Esophagus squamous epithelium (tissue), 5 donors: Measurements from ENCODE around the gene KCNK17. TPM values are rescaled to one million over a fixed set of nuclear protein-coding genes. Genes with fewer than 3 reads are reported as not detected.

Experiments used
- DNase-seq: peaks from one replicate; lab custom pipeline; 2025; lab: John Stamatoyannopoulos, UW
- H3K27ac ChIP-seq, 4 donors: fragments of 200-600 bp; sonication (generic); one replicate each; pipeline ENCODE4 v1.5.1; 2016 to 2019; ENCODE audit warnings: mild to moderate bottlenecking in 1 of 4
- H3K27me3 ChIP-seq, 4 donors: fragments of 200-600 bp; sonication (generic); 1 replicate in 3 of 4; 2 replicates in 1 of 4; pipeline versions ENCODE4 v1.5.1 to v1.6.0; 2017 to 2021; ENCODE audit warnings: antibody characterized with exemption in 1 of 4
- H3K36me3 ChIP-seq, 3 donors: fragments of 200-600 bp; sonication (generic); one replicate each; pipeline ENCODE4 v1.5.1; 2016 to 2019
- H3K4me1 ChIP-seq, 3 donors: fragments of 200-600 bp; sonication (generic); one replicate each; pipeline ENCODE4 v1.5.1; 2017 to 2019
- H3K4me3 ChIP-seq, 4 donors: fragments of 200-600 bp; sonication (generic); 1 replicate in 3 of 4; 2 replicates in 1 of 4; pipeline ENCODE4 v1.5.1; 2016 to 2019; ENCODE audit warnings: mild to moderate bottlenecking in 2 of 4, moderate library complexity in 1 of 4
- H3K9me3 ChIP-seq, 3 donors: fragments of 200-600 bp; sonication (generic); one replicate each; pipeline ENCODE4 v1.5.1; 2016 to 2019
- POLR2A ChIP-seq, 4 donors: fragments of 450-650 bp; IDR thresholded peaks; one replicate each; pipeline ENCODE4 v1.6.1; 2017; ENCODE audit warnings: antibody characterized with exemption in 4 of 4, mild to moderate bottlenecking in 4 of 4, moderate library complexity in 3 of 4
- WGBS, 2 donors: methylation state at CpG; one replicate each; pipeline ENCODE4 v1.1.5; 2018; 5-methylcytosine and 5-hydroxymethylcytosine counted together
- intact Hi-C: fragments of 100-400 bp; cut with DNase I; formaldehyde crosslinking; loops from one replicate; pipeline ENCODE4 v1.15.0; 2022
- total RNA-seq, 4 donors: library from RNA; depleted of rRNA; stranded (reverse); fragments of >200 nt; gene quantifications; one replicate each; pipeline ENCODE4 v1.1.0, GENCODE V29; 2016
- TF ChIP-seq, protein P1 (sequence below), 6 experiments: fragments of 450-650 bp in 4 of 6; fragments of 200-600 bp in 2 of 6; sonication (generic) in 2 of 6; IDR thresholded peaks; one replicate each; pipeline ENCODE4 v1.5.1; 2016 to 2019; ENCODE audit warnings: antibody characterized with exemption in 6 of 6, mild to moderate bottlenecking in 4 of 6, moderate library complexity in 4 of 6
- donor health status: DM: yes; HTN: yes; CAD: no.

KCNK17 gene
- total RNA-seq, 4 donors from 2014 or later, result 0.31 to 1.2 (median 1.1) TPM; not detected in 1

DNA sequence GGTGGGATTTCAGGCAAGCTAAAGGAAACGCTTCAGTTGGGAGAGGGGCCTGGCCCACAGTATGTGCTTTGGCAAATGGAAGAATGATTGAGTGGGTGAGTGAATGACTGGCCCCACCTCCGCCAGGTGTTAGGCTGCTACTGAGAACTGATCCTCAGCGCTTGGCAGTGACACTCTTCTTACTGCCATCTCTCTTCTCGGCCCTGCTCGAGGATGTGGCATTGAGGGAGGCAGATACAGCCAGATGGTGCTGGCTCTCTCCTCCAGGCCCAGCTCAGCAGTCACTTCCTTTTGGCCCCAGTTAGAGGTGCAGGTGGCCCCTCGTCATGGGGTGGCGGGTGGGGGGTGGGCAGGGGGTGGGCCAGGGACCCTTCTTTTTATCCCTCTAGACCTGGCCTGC is 46.0 kb downstream of the KCNK17 start:
- WGBS, 2 donors, result 86% methylated on average over 6 of the region's 7 CpGs; no CpG with 5 or more reads in 1 of the 2 donors
- TF ChIP-seq POLR2A (IDR thresholded peaks at IDR 0.05), result no peak
- TF ChIP-seq, protein P1, sequence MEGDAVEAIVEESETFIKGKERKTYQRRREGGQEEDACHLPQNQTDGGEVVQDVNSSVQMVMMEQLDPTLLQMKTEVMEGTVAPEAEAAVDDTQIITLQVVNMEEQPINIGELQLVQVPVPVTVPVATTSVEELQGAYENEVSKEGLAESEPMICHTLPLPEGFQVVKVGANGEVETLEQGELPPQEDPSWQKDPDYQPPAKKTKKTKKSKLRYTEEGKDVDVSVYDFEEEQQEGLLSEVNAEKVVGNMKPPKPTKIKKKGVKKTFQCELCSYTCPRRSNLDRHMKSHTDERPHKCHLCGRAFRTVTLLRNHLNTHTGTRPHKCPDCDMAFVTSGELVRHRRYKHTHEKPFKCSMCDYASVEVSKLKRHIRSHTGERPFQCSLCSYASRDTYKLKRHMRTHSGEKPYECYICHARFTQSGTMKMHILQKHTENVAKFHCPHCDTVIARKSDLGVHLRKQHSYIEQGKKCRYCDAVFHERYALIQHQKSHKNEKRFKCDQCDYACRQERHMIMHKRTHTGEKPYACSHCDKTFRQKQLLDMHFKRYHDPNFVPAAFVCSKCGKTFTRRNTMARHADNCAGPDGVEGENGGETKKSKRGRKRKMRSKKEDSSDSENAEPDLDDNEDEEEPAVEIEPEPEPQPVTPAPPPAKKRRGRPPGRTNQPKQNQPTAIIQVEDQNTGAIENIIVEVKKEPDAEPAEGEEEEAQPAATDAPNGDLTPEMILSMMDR (IDR thresholded peaks at IDR 0.05), result no peak
- H3K36me3 ChIP-seq, result no peaks in the 10 kb centered on the region
- H3K4me1 ChIP-seq, result peaks cover 0 to 7% (median 0%) of the 10 kb centered on the region in 3 donors
- intact Hi-C loops, result no loop called here
- no peak overlapping the region for H3K4me3 ChIP-seq
- H3K9me3 ChIP-seq, result no peaks in the 10 kb centered on the region
- H3K27me3 ChIP-seq, result no peaks in the 10 kb centered on the region
- no peak for DNase-seq
- no peak overlapping the region for H3K27ac ChIP-seq

DNA sequence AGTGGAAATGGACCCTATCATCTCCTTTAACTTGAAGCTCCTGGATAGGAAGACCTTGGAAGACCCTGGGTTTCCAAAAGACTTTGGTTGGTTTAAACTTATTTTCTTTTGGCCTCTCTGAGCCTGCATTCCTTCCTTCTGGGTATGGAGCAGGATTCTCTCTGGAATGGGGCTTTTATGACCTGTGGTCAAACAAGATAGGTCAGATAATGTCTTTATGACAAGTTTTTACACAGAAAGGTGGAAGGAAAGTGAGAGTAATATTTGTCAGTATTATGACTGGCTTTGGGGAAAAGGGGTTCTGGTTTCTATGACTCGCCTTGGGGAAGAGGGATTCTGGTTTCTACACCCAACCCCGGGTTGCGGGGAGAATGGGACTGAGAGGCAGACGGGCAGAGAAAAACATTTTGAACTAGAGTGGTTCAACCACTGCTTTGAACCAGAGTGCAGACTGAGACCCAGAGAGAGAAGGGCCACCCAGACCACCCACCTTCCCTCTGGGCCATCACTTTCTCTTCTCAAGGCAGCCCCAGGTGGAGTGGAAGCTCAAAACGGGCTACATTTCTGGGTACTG is 47.4 kb downstream of the KCNK17 start:
- Histone ChIP-seq H3K36me3 (no peaks in the 10 kb centered on the region), H3K27me3 (peaks cover 0 to under 1% (median 0%) of the 10 kb centered on the region in 4 donors), H3K4me1 (peaks cover 0 to 9% (median 0%) of the 10 kb centered on the region in 3 donors), H3K9me3 (no peaks in the 10 kb centered on the region), H3K4me3 (no peak overlapping the region), H3K27ac (no peak overlapping the region)
- TF ChIP-seq, protein P1 (IDR thresholded peaks at IDR 0.05), result no peak
- TF ChIP-seq POLR2A (IDR thresholded peaks at IDR 0.05), result no peak
- no peak for DNase-seq
- intact Hi-C loops, result no loop called here
- 69 to 78% methylated on average over 5 of the region's 5 CpGs for WGBS, 2 donors

DNA sequence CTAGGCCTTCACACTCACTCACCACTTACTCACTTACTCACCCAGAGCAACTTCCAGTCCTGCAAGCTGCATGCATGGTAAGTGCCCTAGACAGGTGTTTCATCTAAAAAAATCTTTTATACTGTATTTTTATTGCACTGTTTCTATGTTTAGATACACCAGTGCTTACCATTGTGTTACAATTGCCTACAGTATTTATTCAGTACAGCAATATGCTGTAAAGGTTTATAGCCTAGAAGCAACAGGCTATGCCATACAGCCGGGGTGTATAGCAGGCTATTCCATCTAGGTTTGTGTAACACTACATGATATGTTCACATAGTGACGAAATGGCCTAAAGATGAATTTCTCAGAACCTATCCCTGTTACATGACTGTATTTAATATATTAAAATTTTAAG is 47.8 kb downstream of the KCNK17 start:
- no peak overlapping the region for H3K27ac ChIP-seq
- intact Hi-C loops, result no loop called here

DNA sequence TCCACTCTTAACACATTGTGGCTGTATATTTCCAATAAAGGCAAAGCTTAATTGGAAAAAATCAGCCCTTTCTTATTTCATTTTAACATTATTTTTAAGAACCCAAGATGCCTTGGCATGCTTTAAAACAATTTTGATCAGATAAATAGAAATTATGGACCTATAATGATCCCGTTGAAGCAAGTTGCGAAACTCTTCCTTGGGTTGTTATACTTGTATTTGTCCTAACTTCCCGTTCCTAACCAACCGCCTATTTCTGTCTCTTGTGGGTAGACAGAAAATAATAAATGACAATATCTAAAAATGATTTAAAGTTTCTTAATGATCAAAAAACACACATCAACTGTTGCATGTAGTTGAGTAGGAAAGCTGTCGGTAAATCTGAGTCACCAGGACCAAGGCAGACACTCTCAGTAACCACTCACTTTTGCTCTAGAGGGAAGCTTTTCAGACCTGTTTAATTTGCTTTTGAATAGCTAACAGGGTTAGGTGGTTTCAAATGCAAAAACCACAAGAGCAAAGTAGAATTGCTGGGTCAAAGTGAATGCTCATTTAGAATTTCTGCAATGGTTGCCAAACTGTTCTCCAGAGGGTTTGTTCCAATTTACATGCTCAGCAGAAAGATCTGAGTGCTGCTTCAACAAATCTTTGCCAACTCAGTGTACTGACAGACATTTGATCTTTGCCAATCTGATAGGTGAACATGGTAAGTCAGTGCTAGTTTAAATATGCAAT is 50.7 kb downstream of the KCNK17 start:
- no peak overlapping the region for H3K27ac ChIP-seq
- TF ChIP-seq, protein P1 (IDR thresholded peaks at IDR 0.05), result no peak
- no peak for TF ChIP-seq POLR2A (IDR thresholded peaks at IDR 0.05)
- WGBS, 2 donors, result 38 to 49% methylated on average over 5 of the region's 5 CpGs

More for the DNA sequence above, 47.8 kb downstream of the KCNK17 start:
- H3K4me1 ChIP-seq, result peaks cover 0 to 9% (median 0%) of the 10 kb centered on the region in 3 donors
- no peaks in the 10 kb centered on the region for H3K9me3 ChIP-seq
- 84 to 85% methylated on average over 2 of the region's 2 CpGs for WGBS, 2 donors
- peaks cover 0 to 6% (median 0%) of the 10 kb centered on the region in 4 donors for H3K27me3 ChIP-seq
- no peaks in the 10 kb centered on the region for H3K36me3 ChIP-seq
- no peak overlapping the region for H3K4me3 ChIP-seq
- TF ChIP-seq, protein P1 (IDR thresholded peaks at IDR 0.05), result no peak
- no peak for TF ChIP-seq POLR2A (IDR thresholded peaks at IDR 0.05)
- no peak for DNase-seq

DNA sequence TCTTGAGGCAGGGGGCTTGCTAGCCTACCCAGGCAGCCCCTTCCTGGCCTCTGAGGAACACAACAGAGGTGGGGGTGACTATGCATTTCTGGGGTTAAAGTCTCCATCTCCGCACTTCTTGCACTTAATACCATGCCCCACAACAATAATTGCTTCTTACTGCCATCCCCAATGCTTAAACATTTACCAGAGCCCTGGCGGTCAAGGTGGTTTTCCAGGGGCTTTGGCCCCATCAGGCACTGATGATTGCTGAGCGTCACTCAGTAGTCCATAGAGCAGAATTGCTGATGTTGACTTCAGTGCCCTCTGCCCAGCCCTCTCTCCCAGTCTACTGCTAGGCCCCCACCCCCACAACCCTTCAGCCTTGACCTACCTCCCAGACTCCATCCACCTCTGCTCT is 52.5 kb downstream of the KCNK17 start:
- Histone ChIP-seq H3K4me3 (no peak overlapping the region), H3K27ac (no peak overlapping the region), H3K4me1 (peaks cover 0 to 9% (median 0%) of the 10 kb centered on the region in 3 donors), H3K27me3 (peaks cover 0 to 26% (median 0%) of the 10 kb centered on the region in 4 donors), H3K36me3 (no peaks in the 10 kb centered on the region), H3K9me3 (no peaks in the 10 kb centered on the region)
- TF ChIP-seq, protein P1 (IDR thresholded peaks at IDR 0.05), result no peak
- TF ChIP-seq POLR2A (IDR thresholded peaks at IDR 0.05), result no peak
- intact Hi-C loops, result no loop called here
- DNase-seq, result no peak
- WGBS, 2 donors, result 71 to 93% methylated on average over 3 of the region's 3 CpGs

More for the DNA sequence above, 50.7 kb downstream of the KCNK17 start:
- no peaks in the 10 kb centered on the region for H3K9me3 ChIP-seq
- H3K4me1 ChIP-seq, result peaks cover 0 to 9% (median 0%) of the 10 kb centered on the region in 3 donors
- H3K4me3 ChIP-seq, result no peak overlapping the region
- no peaks in the 10 kb centered on the region for H3K36me3 ChIP-seq
- intact Hi-C loops, result no loop called here
- H3K27me3 ChIP-seq, result peaks cover 0 to 26% (median 0%) of the 10 kb centered on the region in 4 donors
- no peak for DNase-seq
